ENCODE data around the gene TMEM101.

Gene TMEM101

DNA sequence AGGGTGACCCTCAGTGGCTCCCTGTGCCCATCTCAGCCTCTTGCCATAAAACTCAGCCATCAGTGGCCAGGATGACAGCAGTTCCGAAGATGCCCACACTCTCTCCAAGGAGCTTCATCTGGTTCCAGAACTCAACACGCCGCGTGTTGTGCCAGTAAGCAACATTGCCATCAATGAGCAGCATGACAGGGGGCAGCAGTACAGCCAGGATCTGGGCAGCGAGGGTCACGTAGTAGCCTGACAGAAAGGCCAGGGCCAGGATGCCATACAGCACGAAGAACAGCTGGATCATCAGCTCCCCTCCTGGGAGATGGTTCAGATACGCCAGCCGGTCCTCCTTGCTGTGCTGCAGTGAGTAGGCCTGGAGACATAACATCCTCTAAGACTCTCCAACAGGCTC, 2.9 kb downstream of the TMEM101 start:
- no peak for DNase-seq (ENCODE audit: extremely low spot score)
- TF ChIP-seq L3MBTL2 (conservative IDR thresholded peaks at IDR 0.05) = no peak
- TF ChIP-seq ZNF384 (IDR thresholded peaks at IDR 0.05) = no peak
- TF ChIP-seq PKNOX1 (IDR thresholded peaks at IDR 0.05) = no peak
- no peak for TF ChIP-seq FOXM1 (IDR thresholded peaks at IDR 0.05; ENCODE audit: borderline replicate concordance)
- no peak for TF ChIP-seq HDGF (IDR thresholded peaks at IDR 0.05; ENCODE audit: borderline replicate concordance)
- no peak for TF ChIP-seq CTBP1 (IDR thresholded peaks at IDR 0.05; ENCODE audit: borderline replicate concordance)
- TF ChIP-seq FOXK2 (IDR thresholded peaks at IDR 0.05) = no peak
- TF ChIP-seq NFRKB (IDR thresholded peaks at IDR 0.05) = no peak
- no peak for TF ChIP-seq TARDBP (IDR thresholded peaks at IDR 0.05)
- no peak for TF ChIP-seq ARNT (IDR thresholded peaks at IDR 0.05)
- no peak for TF ChIP-seq SP1 (IDR thresholded peaks at IDR 0.05)
- no peak for TF ChIP-seq FOXA1 (IDR thresholded peaks at IDR 0.05)
- no peak for TF ChIP-seq BHLHE40 (IDR thresholded peaks at IDR 0.05; ENCODE audit: borderline replicate concordance)
- no peak for TF ChIP-seq SUZ12 (IDR thresholded peaks at IDR 0.05)
- no peak for TF ChIP-seq LEF1 (IDR thresholded peaks at IDR 0.05; ENCODE audit: borderline replicate concordance)
- TF ChIP-seq ELF4 (IDR thresholded peaks at IDR 0.05) = no peak
- ChIA-PET POLR2A (no interaction called here), CTCF (no interaction called here)

DNA sequence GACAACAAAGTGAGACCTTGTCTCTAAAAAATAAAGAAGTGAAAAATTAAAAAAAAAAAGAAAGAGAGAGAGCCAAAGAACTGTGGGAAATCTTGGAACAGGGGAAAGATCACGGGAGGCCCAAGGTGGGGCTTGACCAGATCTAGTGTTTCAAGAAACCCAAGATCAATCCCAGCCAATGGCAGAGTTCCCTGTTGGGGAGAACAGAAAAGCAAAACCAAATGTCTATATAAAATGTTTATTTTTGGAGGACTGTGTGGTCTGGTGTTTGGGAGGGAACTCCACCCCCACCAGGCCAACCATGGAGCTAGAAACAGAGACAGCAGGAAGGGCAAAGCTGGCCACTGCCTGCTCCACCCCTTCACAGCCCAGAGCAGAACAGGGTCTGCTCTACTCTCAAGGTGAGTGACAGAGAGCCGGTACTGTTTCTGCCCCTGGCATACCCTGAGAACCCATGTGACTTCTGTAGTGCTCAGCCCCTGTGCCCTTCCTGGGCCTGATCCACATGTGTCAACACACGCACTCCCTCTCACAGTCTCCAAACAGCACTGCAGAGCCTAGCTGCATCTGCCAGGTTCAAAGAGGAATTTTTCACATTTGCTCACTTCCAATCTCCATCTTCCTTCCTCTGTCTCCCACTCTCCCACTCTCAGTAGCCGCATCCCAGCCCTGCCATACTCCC, 3.7 kb downstream of the TMEM101 start:
- ChIA-PET CTCF (no interaction called here), POLR2A (no interaction called here)
- no peak for DNase-seq (ENCODE audit: extremely low spot score)
- TF ChIP-seq L3MBTL2 (conservative IDR thresholded peaks at IDR 0.05) (no peak), FOXK2 (IDR thresholded peaks at IDR 0.05) (no peak), NFRKB (IDR thresholded peaks at IDR 0.05) (no peak), SP1 (IDR thresholded peaks at IDR 0.05) (no peak), ARNT (IDR thresholded peaks at IDR 0.05) (no peak), FOXM1 (IDR thresholded peaks at IDR 0.05; ENCODE audit: borderline replicate concordance) (no peak), ELF4 (IDR thresholded peaks at IDR 0.05) (no peak), BHLHE40 (IDR thresholded peaks at IDR 0.05; ENCODE audit: borderline replicate concordance) (no peak), LEF1 (IDR thresholded peaks at IDR 0.05; ENCODE audit: borderline replicate concordance) (no peak), PKNOX1 (IDR thresholded peaks at IDR 0.05) (no peak), ZNF384 (IDR thresholded peaks at IDR 0.05) (no peak), CTBP1 (IDR thresholded peaks at IDR 0.05; ENCODE audit: borderline replicate concordance) (no peak), TARDBP (IDR thresholded peaks at IDR 0.05) (no peak)

DNA sequence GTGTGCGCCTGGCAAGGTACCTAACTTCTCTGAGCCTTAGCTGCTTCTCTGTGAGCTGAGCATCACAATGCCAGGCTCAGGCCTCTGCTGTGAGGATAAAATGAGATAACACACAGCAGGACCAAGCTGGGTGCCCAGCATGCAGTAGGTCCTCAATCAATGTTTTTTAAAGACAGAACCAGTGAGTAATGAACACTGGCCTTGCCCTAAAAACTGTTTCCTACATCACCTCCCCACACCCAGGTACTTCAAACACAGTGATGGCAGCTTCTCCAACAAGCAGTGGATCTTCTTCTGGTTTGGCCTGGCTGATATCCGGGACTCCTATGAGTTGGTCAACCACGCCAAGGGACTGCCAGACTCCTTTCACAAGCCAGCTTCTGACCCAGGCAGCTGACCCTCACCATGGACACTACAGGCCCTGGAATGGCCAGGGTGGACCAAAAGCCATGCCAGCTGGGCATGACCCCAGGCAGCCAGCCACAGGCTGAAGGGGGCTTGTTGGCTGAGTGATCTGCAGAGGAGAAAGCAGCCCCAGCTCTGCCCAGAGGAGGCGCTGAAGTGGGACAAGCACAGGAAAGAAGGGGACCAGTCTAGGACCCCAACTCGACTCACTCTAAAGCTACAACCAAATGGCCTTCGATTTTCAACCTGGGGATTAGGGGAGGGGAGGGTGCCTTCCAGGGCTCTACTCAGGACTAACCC, 6.4 kb downstream of the TMEM101 start:
- no peak for DNase-seq (ENCODE audit: extremely low spot score)
- ChIA-PET POLR2A (interaction anchor here (0.6 to 1.6 kb wide), 7 partner anchors 14 to 355 kb away, joined by 3 to 6 read pairs (median 3); partner anchors contain the start of genes LSM12 and UBTF), CTCF (interaction anchor here (0.6 to 2.6 kb wide), 8 partner anchors 18 to 241 kb away, joined by 3 to 9 read pairs (median 4); no protein-coding TSS in a partner anchor)
- no peak for TF ChIP-seq LEF1 (IDR thresholded peaks at IDR 0.05; ENCODE audit: borderline replicate concordance)
- no peak for TF ChIP-seq ZNF384 (IDR thresholded peaks at IDR 0.05)
- no peak for TF ChIP-seq PKNOX1 (IDR thresholded peaks at IDR 0.05)
- TF ChIP-seq ARNT (IDR thresholded peaks at IDR 0.05) = no peak

GRCh38 chr17:44007346-44008204, 7.2 kb downstream of the TMEM101 start:
- TF ChIP-seq CTBP1 (IDR thresholded peaks at IDR 0.05; ENCODE audit: borderline replicate concordance) = no peak
- no peak for TF ChIP-seq HDGF (IDR thresholded peaks at IDR 0.05; ENCODE audit: borderline replicate concordance)
- no peak for TF ChIP-seq FOXM1 (IDR thresholded peaks at IDR 0.05; ENCODE audit: borderline replicate concordance)
- TF ChIP-seq LEF1 (IDR thresholded peaks at IDR 0.05; ENCODE audit: borderline replicate concordance) = no peak
- no peak for TF ChIP-seq FOXA1 (IDR thresholded peaks at IDR 0.05)
- TF ChIP-seq ELF4 (IDR thresholded peaks at IDR 0.05) = no peak
- no peak for TF ChIP-seq ARNT (IDR thresholded peaks at IDR 0.05)
- no peak for TF ChIP-seq ZNF384 (IDR thresholded peaks at IDR 0.05)
- TF ChIP-seq L3MBTL2 (conservative IDR thresholded peaks at IDR 0.05) = no peak
- no peak for TF ChIP-seq SUZ12 (IDR thresholded peaks at IDR 0.05)
- no peak for TF ChIP-seq TARDBP (IDR thresholded peaks at IDR 0.05)
- no peak for TF ChIP-seq SP1 (IDR thresholded peaks at IDR 0.05)
- TF ChIP-seq NFRKB (IDR thresholded peaks at IDR 0.05) = no peak
- no peak for TF ChIP-seq PKNOX1 (IDR thresholded peaks at IDR 0.05)
- ChIA-PET CTCF (interaction anchor here (0.7 to 2.6 kb wide), 8 partner anchors 10 to 93 kb away, joined by 3 to 9 read pairs (median 4); no protein-coding TSS in a partner anchor), POLR2A (interaction anchor here (0.8 to 1.6 kb wide), 5 partner anchors 15 to 161 kb away, joined by 3 to 6 read pairs (median 3); no protein-coding TSS in a partner anchor)
- DNase-seq (ENCODE audit: extremely low spot score) = no peak

All from HEK293T (cell line).